Inflammatory macrophage treated with lipopolysaccharide for 1 hour (primary cell): ENCODE data around the gene CRYBA4.

ENCODE experiments used
- DNase-seq, 2 donors: peaks; one replicate each; pipeline ENCODE4 v3.0.0-alpha.2; 2020 to 2022

CRYBA4 gene

DNA sequence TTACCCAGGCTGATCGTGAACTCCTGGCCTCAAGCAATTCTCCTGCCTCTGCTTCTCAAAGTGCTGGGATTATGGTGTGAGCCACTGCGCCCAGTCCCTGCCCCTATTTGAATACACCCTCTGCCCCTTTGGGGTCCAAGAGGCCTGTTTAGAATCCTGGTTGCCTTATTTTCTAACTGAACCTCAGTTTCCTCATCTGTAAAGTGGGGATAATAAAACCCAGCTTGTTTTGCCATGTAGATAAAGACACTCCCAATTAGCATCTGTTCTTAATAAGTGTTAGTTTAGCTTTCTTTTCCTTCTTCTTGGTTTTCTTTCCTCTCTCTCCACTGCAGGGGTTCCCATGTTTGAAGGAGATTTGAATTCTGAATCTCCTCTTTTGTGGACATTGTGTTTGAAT lies 40.4 kb downstream of the CRYBA4 start:
- DNase-seq = no peak

- DNase-seq = no peak
Observed at GRCh38 chr22:26663374-26663923, 41.7 kb downstream of the CRYBA4 start.

GRCh38 chr22:26665813-26666231 lies 44.1 kb downstream of the CRYBA4 start:
- DNase-seq = no peak

- no peak for DNase-seq
Observed at GRCh38 chr22:26667140-26667539, 45.4 kb downstream of the CRYBA4 start.

- peak; percentile 14 to 61 for DNase-seq
Observed at GRCh38 chr22:26669060-26669481, 47.3 kb downstream of the CRYBA4 start.

DNA sequence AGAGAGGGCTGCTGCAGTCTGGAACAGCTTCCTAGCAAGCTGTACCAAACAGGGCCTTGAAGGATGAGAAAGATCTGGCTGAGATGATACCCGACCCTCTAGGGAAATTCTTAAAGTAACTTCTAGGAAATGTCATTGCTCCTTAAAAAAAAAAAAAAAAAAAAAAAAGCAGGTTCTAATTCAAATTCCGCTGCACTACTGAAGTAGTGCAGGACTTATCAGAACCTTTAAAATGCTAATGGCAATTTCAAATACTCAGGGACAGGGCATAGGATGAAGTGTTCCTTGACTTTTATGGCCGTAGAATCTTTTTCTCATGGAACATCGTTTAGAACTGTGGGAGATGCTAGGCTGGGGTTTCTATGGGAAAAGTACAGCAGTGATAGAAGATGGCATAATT lies 48.7 kb downstream of the CRYBA4 start:
- DNase-seq = no peak

DNA sequence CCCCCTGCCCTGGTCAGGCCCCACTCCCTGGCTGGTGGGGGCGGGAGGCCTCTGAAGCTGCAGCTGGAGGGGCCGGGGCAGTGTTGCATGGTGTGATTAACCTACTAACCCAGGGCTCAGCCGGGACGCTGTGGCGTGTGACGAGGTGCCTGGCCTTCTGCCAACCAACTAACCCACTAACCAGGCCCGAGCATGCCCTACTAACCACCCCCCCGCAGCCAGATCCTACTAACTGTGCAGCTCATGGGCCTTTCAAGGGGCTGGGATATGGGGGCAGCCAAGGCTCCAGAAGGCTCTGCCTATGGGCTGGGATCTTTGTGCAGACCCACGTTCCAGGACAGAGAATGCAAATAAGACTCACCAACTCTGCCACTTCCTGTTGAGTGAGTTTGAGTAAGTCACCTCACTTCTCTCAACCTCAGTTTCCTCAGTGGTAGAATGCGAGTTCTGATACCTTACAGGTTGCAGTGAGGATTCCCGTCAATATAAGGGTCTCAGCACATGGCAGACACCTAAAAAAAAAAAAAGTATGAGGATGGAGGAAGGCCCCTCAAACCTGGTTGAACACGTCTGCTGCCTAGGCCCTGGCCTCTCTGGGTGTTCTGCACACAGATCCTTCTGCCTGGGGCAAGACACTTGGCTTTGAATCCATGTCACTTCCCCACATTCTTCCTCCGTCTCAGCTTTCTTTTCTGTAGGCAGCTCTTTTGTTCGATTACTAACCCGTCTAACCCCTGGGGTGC lies 49.7 kb downstream of the CRYBA4 start:
- DNase-seq = no peak

GRCh38 chr22:26672060-26672471 lies 50.3 kb downstream of the CRYBA4 start:
- no peak for DNase-seq

- peak; percentile 91 to 96 for DNase-seq
Observed at GRCh38 chr22:26672590-26673468, 51.1 kb downstream of the CRYBA4 start.

- no peak for DNase-seq
Observed at GRCh38 chr22:26673486-26673885, 51.7 kb downstream of the CRYBA4 start.

GRCh38 chr22:26674211-26675190 lies 52.7 kb downstream of the CRYBA4 start:
- no peak for DNase-seq

DNA sequence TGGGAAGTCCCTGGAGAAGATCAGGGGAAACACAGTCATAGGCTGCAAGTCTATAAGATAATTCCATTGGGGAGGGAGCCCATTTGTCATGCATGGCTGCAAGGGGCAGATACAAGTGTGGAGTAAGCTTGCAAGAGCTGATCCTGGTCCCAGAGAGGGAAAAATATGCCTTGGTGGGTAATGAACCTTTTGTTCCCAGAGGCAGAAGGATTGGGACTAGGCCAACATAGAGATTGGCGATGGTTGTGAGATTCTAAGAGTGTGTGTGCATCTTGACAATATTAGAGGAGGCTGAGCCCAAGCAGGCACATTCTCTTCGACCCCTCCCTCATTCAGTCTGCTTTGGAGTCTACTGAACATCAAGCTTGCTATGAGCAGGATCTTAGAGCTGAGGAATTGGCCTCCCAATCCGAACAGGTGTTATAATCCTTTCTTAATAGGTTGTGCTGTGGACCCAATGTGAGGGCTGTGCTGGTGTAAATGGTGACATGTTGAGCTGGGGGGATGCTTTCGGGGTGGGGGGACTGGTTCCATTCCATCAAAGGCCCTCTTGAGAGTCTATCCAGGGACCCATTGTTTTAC lies 54.0 kb downstream of the CRYBA4 start:
- DNase-seq = no peak

DNA sequence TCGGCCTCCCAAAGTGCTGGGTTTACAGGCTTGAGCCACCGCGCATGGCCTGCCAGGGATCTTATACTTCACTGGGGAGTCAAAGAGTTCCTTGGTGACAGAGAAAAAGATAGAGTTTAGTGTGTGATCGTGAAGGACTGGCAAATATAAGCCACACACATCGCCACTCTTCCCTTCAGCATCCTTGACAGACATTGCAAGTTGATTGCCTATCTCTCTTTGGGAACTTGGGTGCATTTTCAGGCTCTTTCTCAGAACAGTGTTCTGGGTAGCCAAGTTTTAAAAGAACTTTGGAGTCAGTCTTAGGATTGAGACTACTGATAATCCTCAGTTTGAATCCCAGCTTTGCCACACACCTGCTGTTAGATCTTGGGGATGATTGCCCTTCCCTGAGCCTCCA lies 55.5 kb downstream of the CRYBA4 start:
- no peak for DNase-seq

DNA sequence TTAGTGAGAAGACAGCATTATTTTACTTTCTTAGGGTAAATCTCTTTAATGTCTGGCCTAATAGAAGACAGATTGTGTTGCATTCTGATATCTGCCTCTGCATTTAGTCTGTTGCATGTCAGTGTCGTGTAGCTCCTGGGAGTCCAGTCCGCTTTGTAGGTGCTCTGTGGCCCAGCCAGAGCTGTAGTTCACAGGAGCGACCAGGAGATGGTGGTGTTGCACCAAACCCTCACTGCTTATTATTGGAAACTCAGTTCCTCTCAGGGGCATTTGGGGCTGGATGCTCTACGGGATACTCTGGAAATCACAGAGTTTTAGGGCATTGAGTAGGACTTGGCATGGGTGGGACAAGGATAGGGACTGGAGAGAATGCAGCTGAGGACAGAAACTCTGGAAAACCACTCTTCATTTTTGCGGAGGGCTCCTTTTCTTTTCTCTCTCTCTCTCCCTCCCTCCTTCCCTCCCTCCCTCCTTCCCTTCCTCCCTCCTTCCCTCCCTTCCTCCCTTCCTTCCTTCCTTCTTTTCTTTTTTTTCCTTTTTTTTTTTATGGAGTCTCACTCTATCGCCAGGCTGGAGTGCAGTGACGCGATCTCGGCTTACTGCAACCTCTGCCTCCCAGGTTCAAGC lies 57.4 kb downstream of the CRYBA4 start:
- peak; percentile 50 to 87 for DNase-seq
